MCF 10A (cell line): ENCODE results near the gene FBXO46. TPM values are rescaled to one million over a fixed set of nuclear protein-coding genes. Genes with fewer than 3 reads are reported as not detected.
A peak's percentile ranks its signal among the peaks of the same experiment; 100 is the strongest.

Source experiments
- BruUV-seq: library from RNA; stranded (reverse); fragments of 400-500 nt; replicated peaks from 2 replicates; lab custom pipeline; 2021; lab: Mats Ljungman, UMichigan
- CTCF ChIA-PET: fragments of 300-600 bp; sonication (Branson Sonifier 250); formaldehyde crosslinking; extraction: SDS; loops from one replicate; lab custom pipeline; 2021; ENCODE audit warnings: antibody characterized with exemption, inconsistent platforms; lab: Yijun Ruan, JAX
- POLR2A ChIA-PET: fragments of 300-600, 350-650 bp; sonication (Branson Sonifier 250); formaldehyde crosslinking; extraction: SDS; loops from one replicate; lab custom pipeline; 2020; ENCODE audit warnings: antibody characterized with exemption, inconsistent platforms; lab: Yijun Ruan, JAX
- DNase-seq: peaks from one replicate; pipeline ENCODE4 v3.0.0-alpha.2; 2018; ENCODE audit not compliant: unreplicated experiment
- H3K27ac Mint-ChIP-seq: one replicate; pipeline ENCODE4 v1.8.0; 2022; ENCODE audit warnings: mild to moderate bottlenecking, low read depth, mixed read lengths; ENCODE audit not compliant: unreplicated experiment
- H3K27me3 Mint-ChIP-seq: one replicate; pipeline ENCODE4 v1.8.0; 2022; ENCODE audit warnings: mixed read lengths; ENCODE audit not compliant: insufficient read depth, unreplicated experiment
- H3K36me3 Mint-ChIP-seq: one replicate; pipeline ENCODE4 v1.8.0; 2022; ENCODE audit warnings: mild to moderate bottlenecking, moderate library complexity, mixed read lengths; ENCODE audit not compliant: insufficient read depth, unreplicated experiment
- H3K4me1 Mint-ChIP-seq: one replicate; pipeline ENCODE4 v1.8.0; 2022; ENCODE audit warnings: mixed read lengths; ENCODE audit not compliant: insufficient read depth, unreplicated experiment
- H3K4me3 Mint-ChIP-seq: one replicate; pipeline ENCODE4 v1.8.0; 2022; ENCODE audit warnings: mild to moderate bottlenecking, moderate library complexity, mixed read lengths; ENCODE audit not compliant: unreplicated experiment
- H3K9me3 Mint-ChIP-seq: one replicate; pipeline ENCODE4 v1.8.0; 2022; ENCODE audit warnings: mixed read lengths; ENCODE audit not compliant: unreplicated experiment
- intact Hi-C: fragments of 100-400 bp; cut with micrococcal nuclease; formaldehyde crosslinking; loops from 2 replicates; pipeline ENCODE4 v1.14.1; 2022
- total RNA-seq: library from RNA; stranded (reverse); gene quantifications from 2 replicates; pipeline ENCODE4 v1.2.3, GENCODE V29; 2022
- TF ChIP-seq, protein P1 (sequence below): fragments of 200-600 bp; IDR thresholded peaks from one replicate; pipeline ENCODE4 v1.8.0; 2022; ENCODE audit warnings: antibody characterized with exemption, mild to moderate bottlenecking; ENCODE audit not compliant: unreplicated experiment

Gene FBXO46
- total RNA-seq, 1 experiment from 2014 or later: 15.0 TPM

GRCh38 chr19:45701676-45702075 is 29.0 kb downstream of the FBXO46 start:
- Mint-ChIP-seq H3K36me3 (peaks cover 21% of the 10 kb centered on the region), H3K27ac (no peak overlapping the region), H3K27me3 (no peaks in the 10 kb centered on the region), H3K9me3 (no peaks in the 10 kb centered on the region), H3K4me3 (no peak overlapping the region), H3K4me1 (peaks cover 6% of the 10 kb centered on the region)
- BruUV-seq: no TSS peak
- TF ChIP-seq, protein P1, sequence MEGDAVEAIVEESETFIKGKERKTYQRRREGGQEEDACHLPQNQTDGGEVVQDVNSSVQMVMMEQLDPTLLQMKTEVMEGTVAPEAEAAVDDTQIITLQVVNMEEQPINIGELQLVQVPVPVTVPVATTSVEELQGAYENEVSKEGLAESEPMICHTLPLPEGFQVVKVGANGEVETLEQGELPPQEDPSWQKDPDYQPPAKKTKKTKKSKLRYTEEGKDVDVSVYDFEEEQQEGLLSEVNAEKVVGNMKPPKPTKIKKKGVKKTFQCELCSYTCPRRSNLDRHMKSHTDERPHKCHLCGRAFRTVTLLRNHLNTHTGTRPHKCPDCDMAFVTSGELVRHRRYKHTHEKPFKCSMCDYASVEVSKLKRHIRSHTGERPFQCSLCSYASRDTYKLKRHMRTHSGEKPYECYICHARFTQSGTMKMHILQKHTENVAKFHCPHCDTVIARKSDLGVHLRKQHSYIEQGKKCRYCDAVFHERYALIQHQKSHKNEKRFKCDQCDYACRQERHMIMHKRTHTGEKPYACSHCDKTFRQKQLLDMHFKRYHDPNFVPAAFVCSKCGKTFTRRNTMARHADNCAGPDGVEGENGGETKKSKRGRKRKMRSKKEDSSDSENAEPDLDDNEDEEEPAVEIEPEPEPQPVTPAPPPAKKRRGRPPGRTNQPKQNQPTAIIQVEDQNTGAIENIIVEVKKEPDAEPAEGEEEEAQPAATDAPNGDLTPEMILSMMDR: no peak
- DNase-seq: no peak
- ChIA-PET CTCF (no interaction called here), POLR2A (interaction anchor here (0.7 to 1.6 kb wide), 3 partner anchors 8 to 263 kb away, joined by 3 to 6 read pairs (median 6); partner anchors contain the start of genes QPCTL and SNRPD2)
- intact Hi-C loops: no loop called here

- ChIA-PET POLR2A (interaction anchor here (0.6 to 7.3 kb wide), 21 partner anchors 12 to 224 kb away, joined by 3 to 108 read pairs (median 7); partner anchors contain the start of genes DMPK, FBXO46, OPA3 and SIX5), CTCF (interaction anchor here (0.5 to 3.8 kb wide), 32 partner anchors 10 to 159 kb away, joined by 3 to 42 read pairs (median 3); partner anchors contain the start of gene SIX5)
- intact Hi-C loops: no loop called here
- Mint-ChIP-seq H3K4me3 (peak overlapping the region; percentile 85), H3K9me3 (no peaks in the 10 kb centered on the region), H3K36me3 (peaks cover 61% of the 10 kb centered on the region), H3K27me3 (no peaks in the 10 kb centered on the region), H3K27ac (peak overlapping the region; percentile 81), H3K4me1 (peaks cover 10% of the 10 kb centered on the region)
- TF ChIP-seq, protein P1: peak; percentile 67
- BruUV-seq: TSS peak; percentile 59
- peak; percentile 79 for DNase-seq
These were observed 37.4 kb downstream of the FBXO46 start for GRCh38 chr19:45693106-45693788.

DNA sequence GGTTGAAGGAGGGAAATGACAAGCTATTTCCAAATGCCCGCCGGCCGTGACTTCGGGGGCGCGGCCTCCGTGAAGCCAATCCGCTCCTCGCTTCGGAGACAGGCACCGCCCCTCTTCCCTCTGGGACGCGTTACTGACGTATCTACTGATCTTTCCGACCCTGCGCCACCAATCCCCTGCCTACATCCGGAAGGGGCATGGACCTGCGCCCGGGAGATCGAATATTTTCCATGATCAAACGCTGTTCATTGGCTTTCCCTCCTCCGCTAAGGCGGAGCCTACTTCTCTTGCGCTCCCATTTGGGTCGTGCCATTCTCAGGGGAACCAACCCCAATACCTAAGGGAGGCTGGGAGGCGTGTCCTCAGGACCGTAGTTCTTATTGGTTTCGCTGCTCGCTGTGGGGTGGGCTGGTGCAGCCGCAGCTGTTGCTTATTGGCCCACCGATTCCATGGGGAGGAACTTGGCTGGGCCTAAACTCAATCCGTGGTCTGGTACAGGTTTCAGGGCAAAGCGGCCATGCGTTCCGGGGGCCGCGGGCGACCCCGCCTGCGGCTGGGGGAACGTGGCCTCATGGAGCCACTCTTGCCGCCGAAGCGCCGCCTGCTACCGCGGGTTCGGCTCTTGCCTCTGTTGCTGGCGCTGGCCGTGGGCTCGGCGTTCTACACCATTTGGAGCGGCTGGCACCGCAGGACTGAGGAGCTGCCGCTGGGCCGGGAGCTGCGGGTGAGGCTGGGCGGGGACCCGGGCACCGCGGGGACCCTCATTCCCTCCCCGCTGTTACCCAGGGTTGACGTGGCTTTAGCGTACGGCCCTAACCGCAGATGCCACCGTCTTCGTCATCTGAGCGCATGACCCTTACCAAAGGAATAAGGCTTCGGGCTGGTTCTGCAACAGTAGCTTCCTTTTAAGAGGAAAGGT is 38.2 kb downstream of the FBXO46 start, which contains the start of gene QPCTL:
TSS of gene QPCTL (plus strand) at position 480 of the 919 bp plus-strand sequence. CDS start at position 518, 38 bp downstream.
- H3K27ac Mint-ChIP-seq: peak within 1 kb of the TSS; percentile 95
- peak within 1 kb of the TSS; percentile 85 for H3K4me3 Mint-ChIP-seq
- H3K27me3 Mint-ChIP-seq: no peaks in the 10 kb centered on the region
- POLR2A ChIA-PET: interaction anchor here (0.6 to 7.3 kb wide), 42 partner anchors 8 to 1253 kb away, joined by 3 to 108 read pairs (median 4); partner anchors contain the start of genes BLOC1S3, CCDC61, DMPK and DMWD
- peaks cover 63% of the 10 kb centered on the region for H3K36me3 Mint-ChIP-seq
- TF ChIP-seq, protein P1: no peak
- peaks cover 6% of the 10 kb centered on the region for H3K4me1 Mint-ChIP-seq
- intact Hi-C loops: loop anchor here (1.0 kb wide), 1 partner anchor 77 kb away; the partner anchor contains the start of gene SIX5
- CTCF ChIA-PET: interaction anchor here (0.5 to 3.8 kb wide), 21 partner anchors 10 to 149 kb away, joined by 3 to 42 read pairs (median 3); partner anchors contain the start of gene SIX5
- BruUV-seq: no TSS peak
- no peaks in the 10 kb centered on the region for H3K9me3 Mint-ChIP-seq
- peak; percentile 100 for DNase-seq
